SK-MEL-5 (cell line): ENCODE measurements around the gene ADRA2B. TPM values are rescaled to one million over a fixed set of nuclear protein-coding genes. Genes with fewer than 3 reads are reported as not detected.
"Not testable (repeated sequence)": the region's sequence is repeated elsewhere in the genome, so short reads cannot be mapped to it uniquely, and the experiment has no call there.

ENCODE experiments used
- DNase-seq: peaks from one replicate; pipeline ENCODE4 v3.0.0-alpha.2; 2016; ENCODE audit warnings: low read depth, low spot score
- in situ Hi-C: cut with HindIII; loops from 2 replicates; pipeline ENCODE4 v1.10.0; 2016; ENCODE audit warnings: low sequenced_read_pairs, high pct_unique_total_duplicates, low pct_unique_long_range_greater_than_20kb
- total RNA-seq: library from RNA; depleted of rRNA; stranded (reverse); fragments of >200 nt; shearing (Covaris generic); gene quantifications from 2 replicates; pipeline ENCODE4 v1.2.3, GENCODE V29; 2014

The ADRA2B gene
- total RNA-seq, 1 experiment from 2014 or later: not detected

GRCh38 chr2:96088340-96089335, 27.7 kb downstream of the ADRA2B start:
- DNase-seq: no peak
- in situ Hi-C loops: no loop called here

DNA sequence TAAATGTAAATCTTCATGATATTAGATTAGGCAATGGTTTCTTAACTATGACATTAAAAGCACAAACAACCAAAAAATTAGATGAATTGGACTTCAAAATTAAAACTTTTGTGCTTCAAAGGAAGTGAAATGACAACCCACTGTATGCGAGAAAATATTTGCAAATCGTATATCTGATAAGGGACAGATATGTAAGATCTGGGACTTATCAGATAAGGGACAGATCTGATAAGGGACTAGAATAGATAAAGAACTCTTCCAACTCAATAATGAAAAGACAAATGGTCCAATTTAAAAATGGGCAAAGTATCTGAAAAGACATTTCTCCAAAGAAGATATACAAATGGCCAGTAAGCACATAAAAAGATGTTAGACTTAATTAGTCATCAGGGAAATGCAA, 29.2 kb downstream of the ADRA2B start:
- in situ Hi-C loops: no loop called here
- no peak for DNase-seq

DNA sequence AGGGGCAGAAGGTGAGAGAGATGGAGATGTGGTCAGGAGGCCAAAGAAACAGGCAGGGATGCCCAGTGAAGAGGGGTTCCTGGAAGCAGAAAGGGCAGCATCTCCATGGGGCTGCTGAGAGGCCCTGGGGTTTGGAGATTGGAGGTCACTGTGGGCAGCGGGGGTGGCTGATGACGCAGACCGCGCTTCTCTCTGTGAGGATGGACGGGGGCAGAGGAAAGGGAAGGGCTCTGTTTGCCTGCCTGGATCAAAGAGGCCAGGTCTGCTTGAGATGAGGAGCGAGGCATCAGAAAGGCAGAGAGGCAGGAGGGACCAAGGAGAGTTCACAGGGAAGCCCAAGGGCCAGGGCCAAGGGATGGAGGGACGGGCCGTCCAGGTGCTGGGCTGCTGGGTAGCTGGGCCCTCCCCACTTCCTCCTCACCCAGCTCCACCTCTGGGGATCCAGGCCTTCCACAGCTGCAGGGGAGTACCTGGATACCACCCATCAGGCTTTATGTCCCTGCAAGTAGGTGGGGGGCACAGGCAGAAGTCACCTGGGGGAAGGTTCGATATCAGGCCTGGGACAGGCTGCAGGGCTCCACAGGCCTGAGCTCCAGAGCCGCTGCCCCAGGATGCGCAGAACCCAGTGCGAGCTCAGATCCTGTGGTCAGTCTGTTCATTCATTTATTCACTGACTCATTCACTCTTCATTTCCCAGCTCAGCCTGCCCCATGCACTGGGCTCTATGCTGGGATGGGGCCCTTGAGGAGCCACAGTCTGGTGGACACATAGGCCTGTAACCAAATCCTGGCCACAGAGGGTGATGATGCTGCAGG, 30.6 kb downstream of the ADRA2B start:
- no peak for DNase-seq
- in situ Hi-C loops: no loop called here

- DNase-seq, in situ Hi-C loops: not testable (repeated sequence)
Measured at GRCh38 chr2:96084858-96085518, 31.4 kb downstream of the ADRA2B start.

DNA sequence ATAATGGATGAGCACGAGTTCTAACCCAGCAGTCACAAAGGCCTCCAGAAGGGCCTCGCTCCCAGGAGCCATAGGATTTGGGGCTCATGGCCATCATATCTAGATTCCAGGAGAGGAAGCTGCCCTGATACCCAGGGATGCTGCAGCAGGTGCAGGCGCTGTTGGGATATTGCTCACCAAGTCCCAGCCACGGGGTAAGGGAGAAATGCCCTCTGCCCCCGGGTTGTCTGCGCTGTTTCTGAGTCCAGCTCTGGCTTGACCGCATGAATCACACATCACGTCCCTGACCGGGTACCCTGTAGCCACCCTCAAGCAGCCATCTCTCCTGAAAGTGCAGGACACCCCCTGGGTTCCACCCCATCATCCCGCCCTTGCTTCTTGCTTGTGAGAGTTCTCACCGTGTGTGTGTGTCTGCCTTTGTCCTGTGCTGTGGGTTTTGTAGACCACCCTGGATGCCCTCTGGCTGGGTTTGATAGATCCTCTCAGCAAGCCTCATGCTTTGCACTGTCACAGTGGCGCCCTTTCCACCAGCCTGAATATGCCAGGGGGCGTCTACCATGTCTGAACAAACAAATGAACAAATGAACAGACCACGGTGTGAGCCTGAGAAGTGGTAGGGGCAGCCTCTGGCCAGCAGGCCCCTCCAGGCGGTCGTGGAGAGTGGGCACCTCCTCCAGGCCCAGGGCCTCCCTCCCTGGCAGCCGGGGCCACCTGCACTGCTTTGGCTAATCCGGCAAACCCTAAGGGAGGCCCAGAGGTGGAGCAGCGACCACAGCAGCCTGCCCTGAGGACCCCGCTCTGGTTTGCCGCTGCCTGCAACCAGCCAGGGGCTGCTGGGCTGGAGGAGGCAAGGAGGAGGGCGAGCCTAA, 32.1 kb downstream of the ADRA2B start:
- no peak for DNase-seq
- in situ Hi-C loops: no loop called here

GRCh38 chr2:96083064-96083939, 33.1 kb downstream of the ADRA2B start:
- DNase-seq: no peak
- in situ Hi-C loops: no loop called here

DNA sequence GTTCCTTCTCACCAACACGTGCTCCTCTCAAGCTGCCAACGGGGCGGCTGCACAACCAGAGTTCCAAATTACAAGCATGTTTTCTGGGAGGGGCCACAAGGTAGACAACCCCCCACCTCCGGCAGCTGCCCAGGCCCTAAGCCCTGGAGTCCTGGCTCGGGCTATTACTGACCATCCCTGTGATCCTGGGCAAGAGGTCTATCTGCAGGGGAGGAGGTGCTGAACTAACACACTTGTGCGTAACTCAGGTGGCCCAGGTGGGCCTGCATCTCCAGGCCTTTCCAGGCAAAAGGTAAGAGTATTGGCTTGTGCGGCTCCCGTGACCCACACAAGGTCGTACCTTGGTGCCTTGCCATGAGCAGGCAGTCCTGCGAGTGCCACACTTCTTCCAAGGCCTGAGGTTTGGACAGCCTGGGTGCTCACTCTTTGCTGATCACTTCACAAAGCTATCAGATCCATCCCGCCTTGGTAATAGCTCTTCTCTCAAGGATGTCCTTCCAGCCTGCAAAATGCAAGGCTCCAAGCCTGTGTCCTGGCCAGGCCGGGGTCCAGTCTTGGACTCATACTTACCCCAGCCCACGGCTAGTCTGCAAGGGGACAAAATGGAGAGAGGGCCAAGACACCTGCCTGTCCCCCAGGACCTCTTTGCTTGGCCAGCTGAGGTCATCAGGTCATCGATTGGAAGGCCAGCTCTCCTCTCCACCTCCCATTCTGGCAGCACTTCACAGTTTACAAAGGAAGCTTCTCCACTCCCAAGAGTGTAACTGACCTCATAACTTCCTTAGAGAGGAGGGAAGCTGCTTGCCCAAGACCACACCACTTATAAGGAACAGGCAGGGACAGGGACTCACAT, 33.9 kb downstream of the ADRA2B start:
- in situ Hi-C loops: no loop called here

DNA sequence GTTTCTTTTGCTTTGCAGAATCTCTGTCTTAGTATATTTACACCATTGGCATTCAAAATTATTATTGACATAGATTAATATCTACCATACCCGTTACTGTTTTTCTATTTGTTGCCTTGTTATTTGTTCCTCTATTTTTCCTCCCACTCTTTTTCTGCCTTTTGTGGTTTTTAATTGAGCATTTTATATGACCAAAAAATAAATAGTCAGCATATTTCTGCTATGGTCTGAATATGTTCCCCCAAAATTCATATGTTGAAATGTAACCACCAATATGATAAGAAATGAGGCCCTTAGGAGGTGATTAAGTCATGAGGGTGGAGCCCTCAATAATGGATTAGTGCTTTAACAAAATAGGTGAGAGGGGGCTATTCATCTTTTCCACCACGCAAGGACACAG, 35.3 kb downstream of the ADRA2B start:
- no peak for DNase-seq
- in situ Hi-C loops: no loop called here

More for the DNA sequence above, 33.9 kb downstream of the ADRA2B start:
- DNase-seq: no peak

GRCh38 chr2:96075199-96075771, 41.1 kb downstream of the ADRA2B start:
- in situ Hi-C loops: no loop called here

DNA sequence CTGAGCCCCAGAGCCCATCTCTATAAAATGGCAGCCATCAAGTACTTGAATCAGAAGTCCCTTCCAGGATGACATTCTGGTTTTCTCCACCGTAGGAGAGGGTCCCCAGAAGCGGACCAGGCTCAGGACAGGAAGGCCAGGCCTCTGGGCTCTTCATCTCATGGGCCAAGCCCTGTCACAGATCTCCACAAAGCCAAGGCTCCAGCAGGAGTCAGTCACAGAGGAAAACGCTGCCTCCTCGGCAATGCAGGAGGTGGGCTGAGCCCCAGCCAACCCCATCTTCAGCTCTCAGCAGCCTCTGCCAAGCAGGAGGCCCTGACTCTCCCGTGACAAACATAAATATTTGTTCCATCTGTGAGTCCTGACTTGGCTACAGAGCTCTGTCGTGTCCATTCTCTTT, 42.2 kb downstream of the ADRA2B start:
- in situ Hi-C loops: no loop called here

More at GRCh38 chr2:96075199-96075771, 41.1 kb downstream of the ADRA2B start:
- no peak for DNase-seq

DNA sequence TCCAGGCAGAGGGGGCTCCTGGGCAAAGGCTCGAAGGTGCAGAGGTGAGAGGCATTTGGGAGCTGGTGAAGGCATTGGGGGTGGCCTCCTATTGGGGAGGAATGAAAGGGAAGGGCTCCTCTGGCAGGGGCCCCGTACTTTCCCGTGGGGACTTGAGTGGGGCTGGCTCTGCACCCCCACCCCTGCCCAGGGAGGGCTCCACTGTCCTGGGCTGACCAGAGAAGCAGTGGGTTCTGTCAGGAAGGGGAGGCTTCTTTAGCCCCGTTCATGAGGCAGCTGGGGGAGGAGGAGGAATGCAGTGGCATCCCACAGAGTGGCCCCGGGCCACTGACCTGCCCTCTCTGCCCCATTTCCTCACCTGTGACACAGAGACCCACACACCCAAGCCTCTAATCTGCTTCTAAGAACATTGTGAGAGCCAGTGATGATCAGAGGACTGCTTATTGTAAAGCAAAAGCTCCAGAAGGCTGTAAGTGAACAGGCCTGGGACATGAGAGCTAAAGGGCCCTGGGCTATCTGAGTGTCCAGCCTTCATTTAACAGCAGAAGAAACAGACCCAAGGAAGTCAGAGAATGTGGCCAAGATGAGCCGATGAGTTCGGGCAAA, 43.1 kb downstream of the ADRA2B start:
- in situ Hi-C loops: no loop called here
- no peak for DNase-seq

More for the DNA sequence above, 42.2 kb downstream of the ADRA2B start:
- no peak for DNase-seq

DNA sequence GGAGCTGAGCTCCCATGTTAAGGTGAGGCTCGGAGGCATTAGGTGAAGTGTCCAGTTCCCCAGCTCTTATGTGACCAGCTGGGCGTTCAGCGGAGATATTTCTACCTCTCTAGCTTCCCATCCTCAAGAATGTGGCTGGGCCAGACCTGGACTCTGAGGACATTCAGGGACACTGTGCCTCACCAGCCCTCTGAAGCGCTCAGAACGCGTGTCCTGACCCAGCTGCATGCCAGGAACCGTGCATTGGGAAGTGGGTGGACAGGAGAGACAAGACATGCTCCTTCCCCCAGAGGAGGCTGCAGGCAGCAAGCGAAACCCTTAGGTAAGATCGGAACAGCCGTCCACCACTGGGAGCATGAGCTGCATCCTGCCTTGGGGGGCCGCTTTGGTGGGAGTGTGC, 43.6 kb downstream of the ADRA2B start:
- in situ Hi-C loops: no loop called here

DNA sequence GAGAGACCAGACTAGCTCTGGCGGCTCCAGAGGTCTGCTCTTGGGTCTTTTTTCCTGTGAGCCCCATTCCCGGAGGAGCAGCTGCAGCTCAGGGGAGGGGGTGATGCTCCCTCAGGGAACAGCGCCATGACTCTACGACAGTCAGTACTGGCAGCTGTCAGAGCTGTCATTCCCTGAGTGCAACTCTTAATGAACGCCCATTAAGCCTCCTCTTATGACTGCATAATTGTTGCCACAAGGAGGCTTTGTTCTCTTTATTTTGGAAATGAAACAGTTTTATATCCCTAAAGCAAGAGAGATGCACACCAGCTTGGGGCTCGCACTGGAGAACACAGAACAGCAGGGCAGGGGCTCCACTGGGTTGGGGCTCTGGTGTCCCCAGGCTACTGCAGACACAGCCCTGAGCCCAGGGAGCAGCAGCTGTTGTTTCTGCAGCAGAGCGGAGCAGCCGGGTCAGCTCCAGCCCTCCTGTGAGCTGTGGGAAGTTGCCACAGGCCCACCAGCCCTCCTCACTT, 44.3 kb downstream of the ADRA2B start:
- DNase-seq, in situ Hi-C loops: not testable (repeated sequence)

More for the DNA sequence above, 43.6 kb downstream of the ADRA2B start:
- DNase-seq: no peak
